Measurements from ENCODE around the gene KCNH4. TPM values are rescaled to one million over a fixed set of nuclear protein-coding genes. Genes with fewer than 3 reads are reported as not detected.

The KCNH4 gene
- total RNA-seq, 2 experiments from 2014 or later: not detected

DNA sequence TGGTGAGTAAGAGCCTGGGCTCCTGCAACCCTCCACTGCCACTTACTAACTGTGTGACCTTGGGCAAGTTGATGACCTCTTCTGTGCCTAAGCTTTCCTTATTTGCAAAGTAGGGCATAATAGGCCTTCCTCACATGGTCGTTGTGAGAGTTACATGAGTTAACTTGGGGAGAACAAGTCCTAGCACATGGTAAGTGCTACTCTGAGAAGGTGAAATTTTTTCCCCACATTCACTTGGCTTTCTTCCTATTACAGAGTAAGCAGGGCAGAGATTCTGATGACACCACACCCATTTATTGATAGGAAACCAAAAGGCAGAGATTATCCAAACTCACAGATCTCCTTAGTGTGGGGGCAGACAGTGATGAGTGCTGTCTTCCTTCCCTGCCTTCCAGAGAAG lies 1.6 kb downstream of the KCNH4 start:
- Histone ChIP-seq H3K4me2 (ENCODE audit: low read length) (no peak overlapping the region), H4K20me1 (ENCODE audit: insufficient read depth, low read length) (no peaks in the 10 kb centered on the region), H3K9me2 (ENCODE audit: insufficient read depth, low read length) (no peaks in the 10 kb centered on the region), H3K4me3 (ENCODE audit: low read depth, low read length, poor library complexity, severe bottlenecking) (no peak overlapping the region), H3K36me3 (ENCODE audit: insufficient read depth, low read length) (no peaks in the 10 kb centered on the region), H3K79me2 (ENCODE audit: insufficient read depth, low read depth, low read length) (no peaks in the 10 kb centered on the region), H3K9me3 (ENCODE audit: low read length) (no peaks in the 10 kb centered on the region), H3K27ac (ENCODE audit: low read depth, low read length, poor library complexity, severe bottlenecking) (no peak overlapping the region), H2AFZ (ENCODE audit: low read length) (no peak overlapping the region), H3K4me1 (ENCODE audit: insufficient read depth, low read length, poor library complexity, severe bottlenecking) (peaks cover 20% of the 10 kb centered on the region)
- ChIA-PET POLR2A (no interaction called here), CTCF (ENCODE audit: unreplicated experiment) (no interaction called here)
- DNase-seq (ENCODE audit: low spot score): no peak
- intact Hi-C loops (cut with micrococcal nuclease; ENCODE audit: unreplicated experiment): no loop called here
- no TSS peak for BruUV-seq (replicated peaks)
- TF ChIP-seq EZH2phosphoT487 (IDR thresholded peaks at IDR 0.05; ENCODE audit: borderline replicate concordance, low read depth, low read length): no peak
- TF ChIP-seq, protein P1, sequence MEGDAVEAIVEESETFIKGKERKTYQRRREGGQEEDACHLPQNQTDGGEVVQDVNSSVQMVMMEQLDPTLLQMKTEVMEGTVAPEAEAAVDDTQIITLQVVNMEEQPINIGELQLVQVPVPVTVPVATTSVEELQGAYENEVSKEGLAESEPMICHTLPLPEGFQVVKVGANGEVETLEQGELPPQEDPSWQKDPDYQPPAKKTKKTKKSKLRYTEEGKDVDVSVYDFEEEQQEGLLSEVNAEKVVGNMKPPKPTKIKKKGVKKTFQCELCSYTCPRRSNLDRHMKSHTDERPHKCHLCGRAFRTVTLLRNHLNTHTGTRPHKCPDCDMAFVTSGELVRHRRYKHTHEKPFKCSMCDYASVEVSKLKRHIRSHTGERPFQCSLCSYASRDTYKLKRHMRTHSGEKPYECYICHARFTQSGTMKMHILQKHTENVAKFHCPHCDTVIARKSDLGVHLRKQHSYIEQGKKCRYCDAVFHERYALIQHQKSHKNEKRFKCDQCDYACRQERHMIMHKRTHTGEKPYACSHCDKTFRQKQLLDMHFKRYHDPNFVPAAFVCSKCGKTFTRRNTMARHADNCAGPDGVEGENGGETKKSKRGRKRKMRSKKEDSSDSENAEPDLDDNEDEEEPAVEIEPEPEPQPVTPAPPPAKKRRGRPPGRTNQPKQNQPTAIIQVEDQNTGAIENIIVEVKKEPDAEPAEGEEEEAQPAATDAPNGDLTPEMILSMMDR (conservative IDR thresholded peaks at IDR 0.05; ENCODE audit: low read length): no peak

DNA sequence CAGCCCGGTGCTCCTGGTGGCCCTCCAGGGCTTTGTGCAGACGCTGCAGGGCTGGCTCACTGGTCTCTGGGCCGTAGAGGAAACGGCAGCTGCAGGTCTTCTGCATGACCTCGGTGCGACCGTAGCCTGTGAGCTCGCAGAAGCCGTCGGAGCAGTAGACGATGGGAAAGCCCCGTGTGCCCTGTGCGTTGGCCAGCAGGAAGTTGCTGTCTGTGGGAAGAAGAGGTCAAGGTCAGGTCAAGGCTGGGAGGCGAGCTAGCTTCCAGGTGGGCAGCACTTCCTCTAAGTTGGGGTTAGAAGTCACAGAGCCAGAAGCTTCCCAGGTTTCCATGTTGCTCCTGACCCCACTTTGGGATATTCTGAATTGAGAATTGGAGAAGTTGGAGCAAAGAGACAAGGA lies 2.1 kb downstream of the KCNH4 start:
- H3K9me2 ChIP-seq (ENCODE audit: insufficient read depth, low read length): no peaks in the 10 kb centered on the region

DNA sequence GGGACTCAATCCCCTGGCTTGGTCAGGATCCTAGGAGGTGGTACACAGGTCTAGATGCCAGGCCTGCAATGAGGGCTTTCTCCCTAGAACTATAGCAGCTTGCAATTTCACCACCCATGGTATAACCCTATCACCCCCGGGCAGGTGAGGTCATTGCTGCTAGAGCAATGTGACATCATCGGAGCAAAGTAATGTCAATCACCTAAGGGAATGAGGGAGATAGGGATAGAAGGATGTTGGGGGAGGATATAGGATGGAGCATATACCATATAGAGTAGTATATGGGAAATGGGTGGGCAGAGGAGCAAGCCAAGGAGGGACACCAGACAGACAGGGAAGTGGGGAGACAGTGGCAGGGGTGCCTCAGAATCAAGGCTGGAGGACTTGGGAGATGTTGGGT lies 3.3 kb downstream of the KCNH4 start:
- DNase-seq (ENCODE audit: low spot score): no peak
- Histone ChIP-seq H3K9me2 (ENCODE audit: insufficient read depth, low read length) (no peaks in the 10 kb centered on the region), H3K36me3 (ENCODE audit: insufficient read depth, low read length) (no peaks in the 10 kb centered on the region), H3K9me3 (ENCODE audit: low read length) (no peaks in the 10 kb centered on the region), H2AFZ (ENCODE audit: low read length) (no peak overlapping the region), H4K20me1 (ENCODE audit: insufficient read depth, low read length) (no peaks in the 10 kb centered on the region), H3K79me2 (ENCODE audit: insufficient read depth, low read depth, low read length) (no peaks in the 10 kb centered on the region), H3K4me2 (ENCODE audit: low read length) (no peak overlapping the region), H3K27ac (ENCODE audit: low read depth, low read length, poor library complexity, severe bottlenecking) (no peak overlapping the region), H3K4me1 (ENCODE audit: insufficient read depth, low read length, poor library complexity, severe bottlenecking) (peaks cover 13% of the 10 kb centered on the region), H3K4me3 (ENCODE audit: low read depth, low read length, poor library complexity, severe bottlenecking) (no peak overlapping the region)
- intact Hi-C loops (cut with micrococcal nuclease; ENCODE audit: unreplicated experiment): no loop called here
- ChIA-PET POLR2A (no interaction called here), CTCF (ENCODE audit: unreplicated experiment) (no interaction called here)
- no TSS peak for BruUV-seq (replicated peaks)
- TF ChIP-seq, protein P1 (conservative IDR thresholded peaks at IDR 0.05; ENCODE audit: low read length): no peak
- TF ChIP-seq EZH2phosphoT487 (IDR thresholded peaks at IDR 0.05; ENCODE audit: borderline replicate concordance, low read depth, low read length): no peak

More for the DNA sequence above, 2.1 kb downstream of the KCNH4 start:
- H3K4me3 ChIP-seq (ENCODE audit: low read depth, low read length, poor library complexity, severe bottlenecking): no peak overlapping the region
- no peak overlapping the region for H3K4me2 ChIP-seq (ENCODE audit: low read length)
- H3K79me2 ChIP-seq (ENCODE audit: insufficient read depth, low read depth, low read length): no peaks in the 10 kb centered on the region
- no peaks in the 10 kb centered on the region for H3K36me3 ChIP-seq (ENCODE audit: insufficient read depth, low read length)
- peak; percentile 16 for DNase-seq (ENCODE audit: low spot score)
- H3K27ac ChIP-seq (ENCODE audit: low read depth, low read length, poor library complexity, severe bottlenecking): no peak overlapping the region
- H3K4me1 ChIP-seq (ENCODE audit: insufficient read depth, low read length, poor library complexity, severe bottlenecking): peaks cover 17% of the 10 kb centered on the region
- BruUV-seq (replicated peaks): no TSS peak
- POLR2A ChIA-PET: no interaction called here
- TF ChIP-seq EZH2phosphoT487 (IDR thresholded peaks at IDR 0.05; ENCODE audit: borderline replicate concordance, low read depth, low read length): no peak
- TF ChIP-seq, protein P1 (conservative IDR thresholded peaks at IDR 0.05; ENCODE audit: low read length): no peak
- CTCF ChIA-PET (ENCODE audit: unreplicated experiment): no interaction called here
- intact Hi-C loops (cut with micrococcal nuclease; ENCODE audit: unreplicated experiment): no loop called here
- no peak overlapping the region for H2AFZ ChIP-seq (ENCODE audit: low read length)
- no peaks in the 10 kb centered on the region for H3K9me3 ChIP-seq (ENCODE audit: low read length)
- H4K20me1 ChIP-seq (ENCODE audit: insufficient read depth, low read length): no peaks in the 10 kb centered on the region

All from OCI-LY7 (cell line).